Activated naive CD8-positive, alpha-beta T cell treated with anti-CD3 and anti-CD28 coated beads, Interleukin-2, amount 50 U/mL, for 24 hours (primary cell): ENCODE data around the gene ZDHHC19.

ENCODE experiments used
- ATAC-seq: fragments of 150-1000 bp; cut with Tn5 transposase; one replicate; pipeline ENCODE4 v1.10.0; 2021
- DNase-seq: peaks from one replicate; pipeline ENCODE4 v3.0.0; 2021
- H3K27ac Mint-ChIP-seq: one replicate; pipeline ENCODE4 v1.8.0; 2021; ENCODE audit warnings: mild to moderate bottlenecking, mixed read lengths
- H3K27me3 Mint-ChIP-seq: one replicate; pipeline ENCODE4 v1.8.0; 2021; ENCODE audit warnings: mixed read lengths
- H3K36me3 Mint-ChIP-seq: one replicate; pipeline ENCODE4 v1.8.0; 2021; ENCODE audit warnings: low read depth, mixed read lengths
- H3K4me1 Mint-ChIP-seq: one replicate; pipeline ENCODE4 v1.8.0; 2021; ENCODE audit warnings: mixed read lengths
- H3K4me3 Mint-ChIP-seq: one replicate; pipeline ENCODE4 v1.8.0; 2021; ENCODE audit warnings: mild to moderate bottlenecking, moderate library complexity, mixed read lengths
- H3K9me3 Mint-ChIP-seq: one replicate; pipeline ENCODE4 v1.8.0; 2021; ENCODE audit warnings: mixed read lengths

ZDHHC19 gene

GRCh38 chr3:196232882-196233251 lies 21.7 kb upstream of the ZDHHC19 start:
- Mint-ChIP-seq H3K27ac (peak overlapping the region; percentile 20), H3K4me1 (peaks cover 18% of the 10 kb centered on the region), H3K4me3 (no peak overlapping the region), H3K36me3 (peaks cover 5% of the 10 kb centered on the region), H3K9me3 (no peaks in the 10 kb centered on the region), H3K27me3 (no peaks in the 10 kb centered on the region)
- DNase-seq: no peak
- ATAC-seq: peak; percentile 39

GRCh38 chr3:196232154-196232881 lies 21.1 kb upstream of the ZDHHC19 start:
- peak; percentile 77 for ATAC-seq
- Mint-ChIP-seq H3K4me1 (peaks cover 17% of the 10 kb centered on the region), H3K27ac (peak overlapping the region; percentile 20), H3K4me3 (no peak overlapping the region), H3K36me3 (peaks cover 3% of the 10 kb centered on the region), H3K9me3 (no peaks in the 10 kb centered on the region), H3K27me3 (no peaks in the 10 kb centered on the region)
- no peak for DNase-seq

GRCh38 chr3:196227629-196228493 lies 16.7 kb upstream of the ZDHHC19 start:
- H3K4me1 Mint-ChIP-seq: peaks cover 10% of the 10 kb centered on the region
- H3K27me3 Mint-ChIP-seq: no peaks in the 10 kb centered on the region
- no peak overlapping the region for H3K4me3 Mint-ChIP-seq
- DNase-seq (no peak), ATAC-seq (no peak)
- H3K9me3 Mint-ChIP-seq: no peaks in the 10 kb centered on the region
- no peak overlapping the region for H3K27ac Mint-ChIP-seq
- H3K36me3 Mint-ChIP-seq: no peaks in the 10 kb centered on the region

GRCh38 chr3:196227121-196227561 lies 15.9 kb upstream of the ZDHHC19 start:
- Mint-ChIP-seq H3K36me3 (no peaks in the 10 kb centered on the region), H3K27ac (no peak overlapping the region), H3K4me1 (peaks cover 3% of the 10 kb centered on the region), H3K4me3 (no peak overlapping the region), H3K27me3 (no peaks in the 10 kb centered on the region), H3K9me3 (no peaks in the 10 kb centered on the region)
- DNase-seq (no peak), ATAC-seq (no peak)

GRCh38 chr3:196225763-196226364 lies 14.7 kb upstream of the ZDHHC19 start:
- Mint-ChIP-seq H3K4me1 (no peaks in the 10 kb centered on the region), H3K4me3 (no peak overlapping the region), H3K27ac (no peak overlapping the region), H3K9me3 (no peaks in the 10 kb centered on the region), H3K27me3 (no peaks in the 10 kb centered on the region), H3K36me3 (no peaks in the 10 kb centered on the region)
- DNase-seq (no peak), ATAC-seq (no peak)

GRCh38 chr3:196225086-196225485 lies 13.9 kb upstream of the ZDHHC19 start:
- ATAC-seq: no peak
- Mint-ChIP-seq H3K27me3 (no peaks in the 10 kb centered on the region), H3K27ac (no peak overlapping the region), H3K4me3 (no peak overlapping the region), H3K36me3 (no peaks in the 10 kb centered on the region), H3K9me3 (no peaks in the 10 kb centered on the region), H3K4me1 (no peaks in the 10 kb centered on the region)
- DNase-seq: no peak

- H3K27me3 Mint-ChIP-seq: no peaks in the 10 kb centered on the region
- DNase-seq (no peak), ATAC-seq (no peak)
- peaks cover 19% of the 10 kb centered on the region for H3K4me1 Mint-ChIP-seq
- no peaks in the 10 kb centered on the region for H3K9me3 Mint-ChIP-seq
- no peak overlapping the region for H3K27ac Mint-ChIP-seq
- no peaks in the 10 kb centered on the region for H3K36me3 Mint-ChIP-seq
- H3K4me3 Mint-ChIP-seq: no peak overlapping the region
Measured at GRCh38 chr3:196222876-196223595, 11.8 kb upstream of the ZDHHC19 start.

- ATAC-seq (no peak), DNase-seq (no peak)
- peaks cover 19% of the 10 kb centered on the region for H3K4me1 Mint-ChIP-seq
- no peaks in the 10 kb centered on the region for H3K27me3 Mint-ChIP-seq
- H3K27ac Mint-ChIP-seq: no peak overlapping the region
- H3K9me3 Mint-ChIP-seq: no peaks in the 10 kb centered on the region
- no peaks in the 10 kb centered on the region for H3K36me3 Mint-ChIP-seq
- no peak overlapping the region for H3K4me3 Mint-ChIP-seq
Measured at GRCh38 chr3:196220991-196221390, 9.8 kb upstream of the ZDHHC19 start.

GRCh38 chr3:196220587-196220986 lies 9.4 kb upstream of the ZDHHC19 start:
- Mint-ChIP-seq H3K4me1 (peaks cover 19% of the 10 kb centered on the region), H3K27me3 (no peaks in the 10 kb centered on the region), H3K9me3 (no peaks in the 10 kb centered on the region), H3K27ac (no peak overlapping the region), H3K36me3 (no peaks in the 10 kb centered on the region), H3K4me3 (no peak overlapping the region)
- ATAC-seq (no peak), DNase-seq (no peak)

GRCh38 chr3:196219970-196220311 lies 8.7 kb upstream of the ZDHHC19 start:
- no peaks in the 10 kb centered on the region for H3K9me3 Mint-ChIP-seq
- DNase-seq: no peak
- H3K27me3 Mint-ChIP-seq: no peaks in the 10 kb centered on the region
- H3K4me1 Mint-ChIP-seq: peaks cover 19% of the 10 kb centered on the region
- H3K4me3 Mint-ChIP-seq: no peak overlapping the region
- H3K27ac Mint-ChIP-seq: no peak overlapping the region
- no peaks in the 10 kb centered on the region for H3K36me3 Mint-ChIP-seq
- ATAC-seq: no peak

GRCh38 chr3:196219194-196219969 lies 8.2 kb upstream of the ZDHHC19 start:
- no peaks in the 10 kb centered on the region for H3K9me3 Mint-ChIP-seq
- peaks cover 19% of the 10 kb centered on the region for H3K4me1 Mint-ChIP-seq

GRCh38 chr3:196218155-196218712 lies 7.0 kb upstream of the ZDHHC19 start:
- no peak for DNase-seq
- H3K9me3 Mint-ChIP-seq: no peaks in the 10 kb centered on the region
- no peaks in the 10 kb centered on the region for H3K36me3 Mint-ChIP-seq
- no peak for ATAC-seq
- H3K4me1 Mint-ChIP-seq: peaks cover 19% of the 10 kb centered on the region
- H3K4me3 Mint-ChIP-seq: no peak overlapping the region
- H3K27ac Mint-ChIP-seq: no peak overlapping the region
- no peaks in the 10 kb centered on the region for H3K27me3 Mint-ChIP-seq

More at GRCh38 chr3:196219194-196219969, 8.2 kb upstream of the ZDHHC19 start:
- peak overlapping the region; percentile 75 for H3K4me3 Mint-ChIP-seq
- ATAC-seq (peak; percentile 85), DNase-seq (peak; percentile 62)
- no peaks in the 10 kb centered on the region for H3K27me3 Mint-ChIP-seq
- H3K27ac Mint-ChIP-seq: peak overlapping the region; percentile 85
- no peaks in the 10 kb centered on the region for H3K36me3 Mint-ChIP-seq

GRCh38 chr3:196217307-196218154 lies 6.3 kb upstream of the ZDHHC19 start:
- no peaks in the 10 kb centered on the region for H3K36me3 Mint-ChIP-seq
- no peak overlapping the region for H3K27ac Mint-ChIP-seq
- H3K27me3 Mint-ChIP-seq: no peaks in the 10 kb centered on the region
- H3K9me3 Mint-ChIP-seq: no peaks in the 10 kb centered on the region
- H3K4me3 Mint-ChIP-seq: no peak overlapping the region
- peaks cover 19% of the 10 kb centered on the region for H3K4me1 Mint-ChIP-seq
- ATAC-seq (no peak), DNase-seq (no peak)
